DMS 273 treated with DMSO at 0.1 percent for 48 hours (cell line): ENCODE measurements around the gene IL21.

Source experiments
- DNase-seq: peaks from one replicate; lab custom pipeline; 2025; lab: John Stamatoyannopoulos, UW

The IL21 gene

GRCh38 chr4:122633211-122633610, 12.3 kb upstream of the IL21 start:
- DNase-seq: no peak

GRCh38 chr4:122632396-122633143, 11.7 kb upstream of the IL21 start:
- DNase-seq: no peak

GRCh38 chr4:122625156-122625555, 4.3 kb upstream of the IL21 start:
- DNase-seq: no peak

- no peak for DNase-seq
Measured at GRCh38 chr4:122624205-122624604, 3.3 kb upstream of the IL21 start.

GRCh38 chr4:122623637-122624166, 2.8 kb upstream of the IL21 start:
- DNase-seq: no peak

- no peak for DNase-seq
Measured at GRCh38 chr4:122622400-122622799, 1.5 kb upstream of the IL21 start.

GRCh38 chr4:122619611-122620010, 1.3 kb downstream of the IL21 start:
- no peak for DNase-seq

GRCh38 chr4:122617597-122618593, 3.0 kb downstream of the IL21 start:
- no peak for DNase-seq

GRCh38 chr4:122616915-122617596, 3.8 kb downstream of the IL21 start:
- DNase-seq: no peak

- DNase-seq: no peak
Measured at GRCh38 chr4:122614621-122615020, 6.2 kb downstream of the IL21 start.

- no peak for DNase-seq
Measured at GRCh38 chr4:122612540-122612939, 8.3 kb downstream of the IL21 start.

- DNase-seq: no peak
Measured at GRCh38 chr4:122606364-122607043, 14.4 kb downstream of the IL21 start.

- DNase-seq: no peak
Measured at GRCh38 chr4:122604146-122604545, 16.7 kb downstream of the IL21 start.

GRCh38 chr4:122603156-122603574, 17.7 kb downstream of the IL21 start:
- no peak for DNase-seq

- DNase-seq: no peak
Measured at GRCh38 chr4:122602277-122603142, 18.4 kb downstream of the IL21 start.

GRCh38 chr4:122591196-122591595, 29.7 kb downstream of the IL21 start:
- DNase-seq: no peak

- DNase-seq: no peak
Measured at GRCh38 chr4:122588453-122589238, 32.2 kb downstream of the IL21 start.

GRCh38 chr4:122584519-122584918, 36.3 kb downstream of the IL21 start:
- no peak for DNase-seq

GRCh38 chr4:122583906-122584305, 37.0 kb downstream of the IL21 start:
- DNase-seq: no peak
